ENCODE data around the gene ECM2.

DNA sequence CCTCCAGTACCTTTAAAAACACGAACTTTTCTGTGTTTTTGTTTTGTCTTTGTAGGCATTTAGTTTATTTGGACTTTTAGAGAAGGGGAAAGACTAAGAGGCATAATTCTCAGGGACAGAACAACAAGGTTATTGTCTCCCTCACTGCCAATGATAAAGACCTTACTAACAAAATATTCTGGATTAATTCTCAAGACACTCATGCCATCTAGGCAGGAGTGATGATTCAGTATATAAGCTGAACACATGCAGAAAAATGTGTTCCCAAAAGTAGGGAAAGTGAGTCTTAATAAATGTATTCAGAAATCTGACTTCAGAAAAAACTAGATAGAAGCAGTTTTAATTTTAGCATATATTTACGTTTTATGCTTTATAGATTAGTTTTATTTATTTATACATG is 36.1 kb downstream of the ECM2 start:
- TF ChIP-seq, protein P1, sequence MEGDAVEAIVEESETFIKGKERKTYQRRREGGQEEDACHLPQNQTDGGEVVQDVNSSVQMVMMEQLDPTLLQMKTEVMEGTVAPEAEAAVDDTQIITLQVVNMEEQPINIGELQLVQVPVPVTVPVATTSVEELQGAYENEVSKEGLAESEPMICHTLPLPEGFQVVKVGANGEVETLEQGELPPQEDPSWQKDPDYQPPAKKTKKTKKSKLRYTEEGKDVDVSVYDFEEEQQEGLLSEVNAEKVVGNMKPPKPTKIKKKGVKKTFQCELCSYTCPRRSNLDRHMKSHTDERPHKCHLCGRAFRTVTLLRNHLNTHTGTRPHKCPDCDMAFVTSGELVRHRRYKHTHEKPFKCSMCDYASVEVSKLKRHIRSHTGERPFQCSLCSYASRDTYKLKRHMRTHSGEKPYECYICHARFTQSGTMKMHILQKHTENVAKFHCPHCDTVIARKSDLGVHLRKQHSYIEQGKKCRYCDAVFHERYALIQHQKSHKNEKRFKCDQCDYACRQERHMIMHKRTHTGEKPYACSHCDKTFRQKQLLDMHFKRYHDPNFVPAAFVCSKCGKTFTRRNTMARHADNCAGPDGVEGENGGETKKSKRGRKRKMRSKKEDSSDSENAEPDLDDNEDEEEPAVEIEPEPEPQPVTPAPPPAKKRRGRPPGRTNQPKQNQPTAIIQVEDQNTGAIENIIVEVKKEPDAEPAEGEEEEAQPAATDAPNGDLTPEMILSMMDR (IDR thresholded peaks at IDR 0.05): no peak
- TF ChIP-seq POLR2A (IDR thresholded peaks at IDR 0.05): no peak

All from testis (tissue), 2 donors.